Stomach (tissue), 19 donors: ENCODE data around the gene CCL3. TPM values are rescaled to one million over a fixed set of nuclear protein-coding genes. Genes with fewer than 3 reads are reported as not detected.

Experiments
- DNase-seq, 2 donors: peaks; one replicate each; pipeline versions ENCODE4 v3.0.0 to v3.0.0-alpha.2; 2013 to 2019
- H3K27ac ChIP-seq, 5 donors: fragments of 200-600 bp in 4 of 5; sonication (generic) in 4 of 5; one replicate each; pipeline ENCODE4 v1.5.1; 2013 to 2019; ENCODE audit warnings: mild to moderate bottlenecking in 1 of 5, moderate library complexity in 1 of 5
- H3K27me3 ChIP-seq, 3 donors: fragments of 200-600 bp; sonication (generic); one replicate each; pipeline ENCODE4 v1.5.1; 2017 to 2019; ENCODE audit warnings: mixed run types in 1 of 3
- H3K36me3 ChIP-seq, 4 donors: fragments of 200-600 bp; sonication (generic); 1 replicate in 3 of 4; 2 replicates in 1 of 4; pipeline ENCODE4 v1.5.1; 2016 to 2019
- H3K4me1 ChIP-seq, 4 donors: fragments of 200-600 bp; sonication (generic); one replicate each; pipeline ENCODE4 v1.5.1; 2016 to 2019
- H3K4me3 ChIP-seq, 4 donors: fragments of 200-600 bp; sonication (generic) in 3 of 4; one replicate each; pipeline ENCODE4 v1.5.1; 2016 to 2019; ENCODE audit warnings: mild to moderate bottlenecking in 1 of 4
- H3K9me3 ChIP-seq, 4 donors: fragments of 200-600 bp; sonication (generic); one replicate each; pipeline ENCODE4 v1.5.1; 2016 to 2019
- EP300 ChIP-seq: sonication (generic); formaldehyde crosslinking; IDR thresholded peaks from one replicate; pipeline ENCODE4 v1.6.1; 2017; ENCODE audit warnings: antibody characterized with exemption
- POLR2A ChIP-seq, 4 donors: fragments of 450-650 bp; IDR thresholded peaks; one replicate each; pipeline ENCODE4 v1.6.1; 2016; ENCODE audit warnings: antibody characterized with exemption in 4 of 4, control low read depth in 2 of 4, mild to moderate bottlenecking in 1 of 4, moderate library complexity in 1 of 4
- POLR2AphosphoS5 ChIP-seq, 3 donors: sonication (generic); formaldehyde crosslinking; IDR thresholded peaks; one replicate each; pipeline ENCODE4 v1.6.1; 2016; ENCODE audit warnings: antibody characterized with exemption in 3 of 3
- WGBS, 5 donors: extraction: QIAGEN DNeasy Blood & Tissue Kit in 3 of 5; methylation state at CpG; one replicate each; pipeline versions ENCODE4 v1.1.5 to v1.1.7; 2013 to 2018; 5-methylcytosine and 5-hydroxymethylcytosine counted together
- intact Hi-C: fragments of 100-400 bp; cut with DNase I; formaldehyde crosslinking; loops from one replicate; pipeline ENCODE4 v1.15.1; 2023; ENCODE audit warnings: low total_unique reads
- long read RNA-seq, 10 donors: transcript quantifications; one replicate each; lab custom pipeline, GENCODE V29; 2026
- polyA plus RNA-seq, 3 donors: library from polyadenylated mRNA; stranded (reverse); fragments of 200-250 nt; gene quantifications; one replicate each; pipeline ENCODE4 v1.2.3, GENCODE V29; 2013
- total RNA-seq, 5 donors: library from RNA; depleted of rRNA; stranded (reverse); fragments of >200 nt; gene quantifications; one replicate each; pipeline versions ENCODE4 v1.1.0 to v1.2.3, GENCODE V29; 2014 to 2016
- TF ChIP-seq, protein P1 (sequence below), 7 experiments: fragments of 450-650 bp in 4 of 7; fragments of 200-600 bp in 3 of 7; sonication (generic) in 3 of 7; IDR thresholded peaks; one replicate each; pipeline ENCODE4 v1.5.1; 2016 to 2019; ENCODE audit warnings: antibody characterized with exemption in 7 of 7, control low read depth in 2 of 7, mild to moderate bottlenecking in 1 of 7
- donor health status: healthy with polysubstance abuse.
- donor health status: Bipolar disorder and iron deficiency.
- donor health status: healthy.

The CCL3 gene
- 1 to 10 TPM in 2 of 5 donors, not detected in 3; 2.9 to 7.2 TPM for total RNA-seq
- polyA plus RNA-seq: 10 to 100 TPM in 1 of 3 donors, 1 to 10 TPM in 2; 2.0 to 19.1 (median 2.9) TPM
- long read RNA-seq, donor 1, partial matches to known transcripts: 0 of 2 reads
- long read RNA-seq, donor 1, other reads (novel, unspliced or antisense): 0 of 2 reads
- long read RNA-seq, donor 2, partial matches to known transcripts: 0 of 2 reads
- long read RNA-seq, donor 2, other reads (novel, unspliced or antisense): 0 of 2 reads
- long read RNA-seq, donor 3, partial matches to known transcripts: 0 of 1 reads
- long read RNA-seq, donor 3, other reads (novel, unspliced or antisense): 0 of 1 reads
- long read RNA-seq, donor 4: 0 reads
- long read RNA-seq, donor 5, partial matches to known transcripts: 0 of 1 reads
- long read RNA-seq, donor 5, other reads (novel, unspliced or antisense): 0 of 1 reads
- long read RNA-seq, donor 6, transcript CCL3-204 (3 exons, 778 nt): major isoform, 7 of 7 reads
- long read RNA-seq, donor 6, partial matches to known transcripts: 0 of 7 reads
- long read RNA-seq, donor 6, other reads (novel, unspliced or antisense): 0 of 7 reads
- long read RNA-seq, donor 7, partial matches to known transcripts: 0 of 4 reads
- long read RNA-seq, donor 7, other reads (novel, unspliced or antisense): 0 of 4 reads
- long read RNA-seq, donor 8, partial matches to known transcripts: 0 of 2 reads
- long read RNA-seq, donor 8, other reads (novel, unspliced or antisense): 0 of 2 reads
- long read RNA-seq, donor 9: 0 reads
- long read RNA-seq, donor 10, partial matches to known transcripts: 0 of 4 reads
- long read RNA-seq, donor 10, other reads (novel, unspliced or antisense): 0 of 4 reads

- intact Hi-C loops: no loop called here
- Histone ChIP-seq H3K27me3 (peaks cover 0 to 21% (median 5%) of the 10 kb centered on the region in 3 donors), H3K27ac (peak within 1 kb of the TSS in 3 of 5 donors; percentile 15 to 24 (median 18)), H3K9me3 (no peaks in the 10 kb centered on the region), H3K4me3 (no peak within 1 kb of the TSS), H3K4me1 (peaks cover 0 to 13% (median 3%) of the 10 kb centered on the region in 4 donors), H3K36me3 (no peaks in the 10 kb centered on the region)
- WGBS, 5 donors: 53 to 74% (median 69%) methylated on average over 9 of the region's 9 CpGs
- DNase-seq: peak in 1 of 2 donors; percentile 46
- TF ChIP-seq POLR2A (IDR thresholded peaks at IDR 0.05) (no peak), POLR2AphosphoS5 (IDR thresholded peaks at IDR 0.05) (no peak), EP300 (no peak)
- TF ChIP-seq, protein P1, sequence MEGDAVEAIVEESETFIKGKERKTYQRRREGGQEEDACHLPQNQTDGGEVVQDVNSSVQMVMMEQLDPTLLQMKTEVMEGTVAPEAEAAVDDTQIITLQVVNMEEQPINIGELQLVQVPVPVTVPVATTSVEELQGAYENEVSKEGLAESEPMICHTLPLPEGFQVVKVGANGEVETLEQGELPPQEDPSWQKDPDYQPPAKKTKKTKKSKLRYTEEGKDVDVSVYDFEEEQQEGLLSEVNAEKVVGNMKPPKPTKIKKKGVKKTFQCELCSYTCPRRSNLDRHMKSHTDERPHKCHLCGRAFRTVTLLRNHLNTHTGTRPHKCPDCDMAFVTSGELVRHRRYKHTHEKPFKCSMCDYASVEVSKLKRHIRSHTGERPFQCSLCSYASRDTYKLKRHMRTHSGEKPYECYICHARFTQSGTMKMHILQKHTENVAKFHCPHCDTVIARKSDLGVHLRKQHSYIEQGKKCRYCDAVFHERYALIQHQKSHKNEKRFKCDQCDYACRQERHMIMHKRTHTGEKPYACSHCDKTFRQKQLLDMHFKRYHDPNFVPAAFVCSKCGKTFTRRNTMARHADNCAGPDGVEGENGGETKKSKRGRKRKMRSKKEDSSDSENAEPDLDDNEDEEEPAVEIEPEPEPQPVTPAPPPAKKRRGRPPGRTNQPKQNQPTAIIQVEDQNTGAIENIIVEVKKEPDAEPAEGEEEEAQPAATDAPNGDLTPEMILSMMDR (IDR thresholded peaks at IDR 0.05): no peak
Measured at GRCh38 chr17:36089888-36090836, at the start of gene CCL3. Gene CCL3, minus strand, starts transcription at chr17:36090143. Its CDS starts 85 bp downstream, at chr17:36090058.

GRCh38 chr17:36136439-36136838, 46.5 kb upstream of the CCL3 start:
- 32 to 63% (median 53%) methylated on average over 1 of the region's 1 CpG for WGBS, 5 donors
- Histone ChIP-seq H3K9me3 (no peaks in the 10 kb centered on the region), H3K36me3 (no peaks in the 10 kb centered on the region), H3K4me1 (no peaks in the 10 kb centered on the region), H3K27ac (no peak overlapping the region), H3K4me3 (no peak overlapping the region), H3K27me3 (peaks cover 0 to 22% (median 0%) of the 10 kb centered on the region in 3 donors)
- DNase-seq: no peak
- TF ChIP-seq, protein P1 (IDR thresholded peaks at IDR 0.05): no peak
- TF ChIP-seq EP300: no peak
- no peak for TF ChIP-seq POLR2A (IDR thresholded peaks at IDR 0.05)
- no peak for TF ChIP-seq POLR2AphosphoS5 (IDR thresholded peaks at IDR 0.05)
- intact Hi-C loops: no loop called here

GRCh38 chr17:36136036-36136435, 46.1 kb upstream of the CCL3 start:
- Histone ChIP-seq H3K4me1 (no peaks in the 10 kb centered on the region), H3K9me3 (no peaks in the 10 kb centered on the region), H3K4me3 (no peak overlapping the region), H3K27me3 (peaks cover 0 to 19% (median 0%) of the 10 kb centered on the region in 3 donors), H3K36me3 (no peaks in the 10 kb centered on the region), H3K27ac (no peak overlapping the region)
- intact Hi-C loops: no loop called here
- DNase-seq: peak in 1 of 2 donors; percentile 29
- 43 to 56% (median 45%) methylated on average over 1 of the region's 1 CpG for WGBS, 5 donors
- no peak for TF ChIP-seq EP300
- TF ChIP-seq POLR2AphosphoS5 (IDR thresholded peaks at IDR 0.05): no peak
- TF ChIP-seq, protein P1 (IDR thresholded peaks at IDR 0.05): no peak
- TF ChIP-seq POLR2A (IDR thresholded peaks at IDR 0.05): no peak
